K562 (cell line): ENCODE results near the gene TRIOBP. TPM values are rescaled to one million over a fixed set of nuclear protein-coding genes. Genes with fewer than 3 reads are reported as not detected.

Source experiments
- ATAC-seq: fragments of 200-7000 bp; cut with Tn5 transposase; 3 replicates; pipeline ENCODE4 v1.9.1; 2020; ENCODE audit warnings: moderate library complexity
- BruUV-seq: library from RNA; stranded (reverse); fragments of 400-500 nt; replicated peaks from 2 replicates; lab custom pipeline; 2021; lab: Mats Ljungman, UMichigan
- CTCF ChIA-PET: fragments of 300-600 bp; formaldehyde crosslinking; extraction: SDS; loops from one replicate; lab custom pipeline; 2021; ENCODE audit warnings: low intra/inter-chr PET ratio; lab: Yijun Ruan, JAX
- POLR2A ChIA-PET: fragments of 300-600, 350-650 bp; sonication (Branson Sonifier 250); formaldehyde crosslinking; extraction: SDS; loops from one replicate; lab custom pipeline; 2021; ENCODE audit warnings: antibody characterized with exemption, inconsistent platforms; lab: Yijun Ruan, JAX
- DNase-seq, 4 experiments: peaks; one replicate each; pipeline versions ENCODE4 v3.0.0 to v3.0.0-alpha.2; 2011 to 2018; ENCODE audit warnings: low spot score in 3 of 4, mixed read lengths in 3 of 4; ENCODE audit errors: extremely low read depth in 1 of 4
- FAIRE-seq: peaks from 2 replicates; lab custom pipeline; 2011; peaks lifted over from hg19 to GRCh38; lab: Jason Lieb, UNC
- H2AFZ ChIP-seq: 2 replicates; pipeline ENCODE4 v1.6.0; 2011; ENCODE audit warnings: low read depth, low read length, control low read depth, inconsistent platforms
- H3K27ac ChIP-seq: fragments of 200-600 bp; 3 replicates; pipeline ENCODE4 v1.8.0; 2011; ENCODE audit warnings: low read depth, mild to moderate bottlenecking, control low read depth, inconsistent platforms, low read length, moderate library complexity, mixed read lengths; ENCODE audit errors: extremely low read depth
- H3K27me3 ChIP-seq, 2 experiments: fragments of 300-600 bp in 1 of 2; 2 replicates in 1 of 2; 3 replicates in 1 of 2; pipeline versions ENCODE4 v1.6.0 to v1.8.0; 2011; ENCODE audit warnings: inconsistent platforms in 2 of 2, low read length in 2 of 2, mild to moderate bottlenecking in 1 of 2, mixed read lengths in 1 of 2, moderate library complexity in 1 of 2; ENCODE audit not compliant: control insufficient read depth in 2 of 2, insufficient read depth in 2 of 2
- H3K36me3 ChIP-seq: fragments of 300-600 bp; 3 replicates; pipeline ENCODE4 v1.8.0; 2011; ENCODE audit warnings: mild to moderate bottlenecking, low read length, inconsistent platforms; ENCODE audit not compliant: control insufficient read depth, insufficient read depth
- H3K4me1 ChIP-seq, 2 experiments: fragments of 200-600 bp in 1 of 2; replicated peaks in 1 of 2; 2 replicates in 1 of 2; 3 replicates in 1 of 2; pipeline versions ENCODE4 v1.5.1 to v1.8.0; 2011; ENCODE audit warnings: inconsistent platforms in 2 of 2, low read length in 2 of 2, mild to moderate bottlenecking in 1 of 2, mixed read lengths in 1 of 2, moderate library complexity in 1 of 2; ENCODE audit not compliant: control insufficient read depth in 2 of 2, insufficient read depth in 2 of 2
- H3K4me2 ChIP-seq: 2 replicates; pipeline ENCODE4 v1.6.1; 2011; ENCODE audit warnings: low read length, control low read depth, inconsistent platforms, mixed read lengths; ENCODE audit not compliant: insufficient read depth
- H3K4me3 ChIP-seq: fragments of 200-600 bp; sonication (generic), shearing (Covaris generic); 2 replicates; pipeline ENCODE4 v1.5.1; 2016; ENCODE audit warnings: control low read depth, inconsistent platforms
- H3K79me2 ChIP-seq: fragments of 200-600 bp; 3 replicates; pipeline ENCODE4 v1.8.0; 2011; ENCODE audit warnings: low read length, inconsistent platforms; ENCODE audit not compliant: control insufficient read depth, insufficient read depth
- H3K9ac ChIP-seq, 2 experiments: 2 replicates each; pipeline versions ENCODE4 v1.6.0 to v1.6.1; 2011; ENCODE audit warnings: low read depth in 2 of 2, low read length in 2 of 2, control low read depth in 1 of 2, inconsistent platforms in 1 of 2, mild to moderate bottlenecking in 1 of 2, mixed read lengths in 1 of 2; ENCODE audit not compliant: insufficient read depth in 1 of 2
- H3K9me1 ChIP-seq: one replicate; pipeline ENCODE4 v1.6.0; 2011; ENCODE audit warnings: inconsistent platforms, mild to moderate bottlenecking, low read length, moderate library complexity; ENCODE audit not compliant: control insufficient read depth, insufficient read depth
- H3K9me3 ChIP-seq: replicated peaks from 2 replicates; pipeline ENCODE4 v1.5.1; 2011; ENCODE audit warnings: low read depth, low read length, inconsistent platforms; ENCODE audit not compliant: control insufficient read depth, insufficient read depth
- H4K20me1 ChIP-seq: replicated peaks from 2 replicates; pipeline ENCODE4 v1.6.1; 2011; ENCODE audit warnings: low read length, inconsistent platforms, mixed read lengths; ENCODE audit not compliant: control insufficient read depth, insufficient read depth
- ELF1 ChIP-seq: fragments of 200-800 bp; sonication (Bioruptor generic); IDR thresholded peaks from 2 replicates; pipeline ENCODE4 v1.6.1; 2016; ENCODE audit warnings: missing genetic modification characterization, missing compliant biosample characterization
- FOS ChIP-seq: IDR thresholded peaks from 3 replicates; pipeline ENCODE4 v1.6.1; 2011; ENCODE audit not compliant: insufficient read length; ENCODE audit errors: extremely low read depth
- HNRNPK ChIP-seq: fragments of 200-400 bp; formaldehyde crosslinking; IDR thresholded peaks from one replicate; pipeline ENCODE4 v1.6.1; 2018; ENCODE audit warnings: mild to moderate bottlenecking, low read depth, low read length; ENCODE audit not compliant: poor library complexity, severe bottlenecking
- IRF1 ChIP-seq: sonication (generic); formaldehyde crosslinking; IDR thresholded peaks from 2 replicates; pipeline ENCODE4 v1.8.0; 2022; ENCODE audit warnings: missing genetic modification reagents, mild to moderate bottlenecking, borderline replicate concordance
- MBD2 ChIP-seq: sonication (generic); IDR thresholded peaks from 2 replicates; pipeline ENCODE4 v1.6.1; 2016; ENCODE audit warnings: low read depth, borderline replicate concordance
- U2AF1 ChIP-seq: fragments of 200-400 bp; formaldehyde crosslinking; optimal IDR thresholded peaks from 2 replicates; pipeline ENCODE3; 2017; ENCODE audit warnings: mild to moderate bottlenecking, low read depth, low read length, moderate library complexity
- ZFP36 ChIP-seq: fragments of 150-350 bp; IDR thresholded peaks from 2 replicates; pipeline ENCODE4 v1.6.1; 2018; ENCODE audit warnings: low read length, low read depth; ENCODE audit not compliant: partially characterized antibody
- ZNF695 ChIP-seq: fragments of 450-650 bp; formaldehyde crosslinking; IDR thresholded peaks from 2 replicates; pipeline ENCODE4 v1.4.0; 2020; ENCODE audit warnings: mild to moderate bottlenecking, moderate library complexity
- ZNF830 ChIP-seq: fragments of 250-450 bp; sonication (Bioruptor Pico); IDR thresholded peaks from 2 replicates; pipeline ENCODE4 v1.5.0; 2021; ENCODE audit warnings: mild to moderate bottlenecking
- WGBS: fragments of 100-300 bp; shearing (Covaris generic); methylation state at CpG from one replicate; pipeline ENCODE4 v1.1.6; 2016; ENCODE audit warnings: low coverage, mixed read lengths; ENCODE audit not compliant: insufficient coverage; ENCODE audit errors: missing lambda C conversion rate; 5-methylcytosine and 5-hydroxymethylcytosine counted together
- in situ Hi-C: fragments of 300-500 bp; cut with MboI; formaldehyde crosslinking; loops from 4 replicates; pipeline ENCODE4 v1.15.0; 2018; ENCODE audit warnings: inconsistent platforms, mixed read lengths
- intact Hi-C: fragments of 100-400 bp; cut with micrococcal nuclease; formaldehyde crosslinking; loops from 2 replicates; pipeline ENCODE4 v1.14.2; 2022
- polyA plus RNA-seq, 8 experiments: library from polyadenylated mRNA; depleted of rRNA in 4 of 8; stranded (reverse) in 5 of 8; unstranded in 3 of 8; fragments of >200 nt; fragmentation: Nextera tagmentation in 2 of 8; fragmentation: Illumina TruSeq in 1 of 8; extraction: Ambion mirVana in 2 of 8; extraction: Trizol in 1 of 8; gene quantifications; 2 replicates each; pipeline versions ENCODE4 v1.2.1 to v1.2.3, GENCODE V29; 2011 to 2014; ENCODE audit warnings: inconsistent platforms in 1 of 8, missing spikeins in 1 of 8
- total RNA-seq, 7 experiments: library from RNA; depleted of rRNA in 6 of 7; stranded (reverse); fragments of >200 nt in 6 of 7; fragmentation: Illumina TruSeq in 2 of 7; extraction: Trizol in 2 of 7; gene quantifications; 2 replicates each; pipeline versions ENCODE4 v1.2.1 to v1.2.3, GENCODE V29; 2011 to 2021; ENCODE audit warnings: low replicate concordance in 1 of 7
- TF ChIP-seq, protein P1 (sequence below), 2 experiments: fragments of 450-650 bp; formaldehyde crosslinking in 1 of 2; IDR thresholded peaks; 2 replicates each; pipeline versions ENCODE4 v1.4.0 to v1.6.1; 2014 to 2020; ENCODE audit warnings: mild to moderate bottlenecking in 2 of 2, borderline replicate concordance in 1 of 2, low read depth in 1 of 2

Gene TRIOBP
- total and polyA plus RNA-seq, 9 of the 15 experiments (the other 6 are each of a cell fraction or from before 2014, with no cell fraction given) = 0.24 to 13.8 (median 5.5) TPM

DNA sequence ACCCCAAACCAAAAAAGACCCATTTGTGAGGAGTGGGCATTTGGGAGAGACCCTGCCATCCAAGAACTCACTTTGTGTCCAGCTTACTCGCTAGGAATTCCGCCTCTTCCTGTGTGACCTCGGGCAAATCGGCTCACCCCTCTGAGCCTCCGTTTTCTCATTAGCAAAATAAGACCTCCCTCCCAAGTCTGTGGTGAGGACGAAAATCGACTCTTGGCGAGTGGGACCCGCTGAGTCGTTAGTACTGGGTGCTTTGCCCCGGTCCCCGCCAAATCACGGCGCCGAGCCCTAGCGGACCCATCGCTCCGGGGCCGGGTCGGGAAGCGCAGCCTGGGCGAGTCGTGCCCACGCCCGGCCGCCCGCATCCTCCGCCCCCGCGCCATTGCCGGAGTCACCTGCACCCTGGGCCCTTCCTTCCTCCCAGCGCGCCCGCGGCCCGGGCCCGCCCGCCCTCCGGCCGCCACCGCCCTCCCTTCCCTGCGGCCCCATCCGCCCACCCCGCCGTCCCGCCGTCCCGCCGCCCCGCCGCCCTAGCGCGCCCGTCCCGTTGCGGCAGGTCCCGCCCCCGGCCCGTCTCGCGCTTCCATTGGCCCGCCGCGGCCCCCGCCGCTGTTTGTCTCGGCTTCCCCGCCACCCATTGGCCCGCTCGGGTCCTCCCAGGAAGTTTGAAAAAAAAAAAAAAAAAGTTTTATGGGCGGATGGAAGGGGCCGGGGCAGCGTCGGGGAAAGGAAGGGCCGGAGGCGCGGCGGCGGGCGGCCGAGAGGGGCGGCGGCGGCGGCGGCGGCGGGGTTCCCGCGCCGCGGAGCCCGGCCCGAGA is 48.9 kb downstream of the TRIOBP start:
- ATAC-seq (peak; percentile 92), DNase-seq (peak; percentile 85 to 90 (median 86)), FAIRE-seq (peak; percentile 77)
- peaks cover 18 to 52% of the 10 kb centered on the region in 2 experiments for H3K4me1 ChIP-seq
- H3K79me2 ChIP-seq = peaks cover 21% of the 10 kb centered on the region
- ChIA-PET CTCF (no interaction called here), POLR2A (no interaction called here)
- peak overlapping the region; percentile 81 for H2AFZ ChIP-seq
- BruUV-seq = TSS peak; percentile 73
- no peaks in the 10 kb centered on the region for H3K9me1 ChIP-seq
- peak overlapping the region; percentile 73 for H3K4me3 ChIP-seq
- no peaks in the 10 kb centered on the region for H3K36me3 ChIP-seq
- no peaks in the 10 kb centered on the region for H3K27me3 ChIP-seq
- intact Hi-C loops (no loop called here), in situ Hi-C loops (no loop called here)
- peak overlapping the region; percentile 90 to 97 for H3K9ac ChIP-seq
- peak overlapping the region; percentile 87; the same call in 2 of the 3 replicates for H3K27ac ChIP-seq
- WGBS = 5% methylated on average over 5 of the region's 94 CpGs
- peak overlapping the region; percentile 84 for H3K4me2 ChIP-seq
- no peaks in the 10 kb centered on the region for H3K9me3 ChIP-seq
- no peaks in the 10 kb centered on the region; the same call in 1 of the 2 replicates for H4K20me1 ChIP-seq
- TF ChIP-seq ZNF695 (CRISPR knock-in tag) (no peak), FOS (peak; percentile 57), HNRNPK (no peak), MBD2 (peak; percentile 46; the same call in 1 of the 2 replicates), ELF1 (0 out of 2 replicates have a peak, but pooled peaks have one; percentile 7), ZNF830 (no peak), U2AF1 (no peak), ZFP36 (peak; percentile 89), IRF1 (CRISPR knock-in tag) (no peak)
- TF ChIP-seq, protein P1, sequence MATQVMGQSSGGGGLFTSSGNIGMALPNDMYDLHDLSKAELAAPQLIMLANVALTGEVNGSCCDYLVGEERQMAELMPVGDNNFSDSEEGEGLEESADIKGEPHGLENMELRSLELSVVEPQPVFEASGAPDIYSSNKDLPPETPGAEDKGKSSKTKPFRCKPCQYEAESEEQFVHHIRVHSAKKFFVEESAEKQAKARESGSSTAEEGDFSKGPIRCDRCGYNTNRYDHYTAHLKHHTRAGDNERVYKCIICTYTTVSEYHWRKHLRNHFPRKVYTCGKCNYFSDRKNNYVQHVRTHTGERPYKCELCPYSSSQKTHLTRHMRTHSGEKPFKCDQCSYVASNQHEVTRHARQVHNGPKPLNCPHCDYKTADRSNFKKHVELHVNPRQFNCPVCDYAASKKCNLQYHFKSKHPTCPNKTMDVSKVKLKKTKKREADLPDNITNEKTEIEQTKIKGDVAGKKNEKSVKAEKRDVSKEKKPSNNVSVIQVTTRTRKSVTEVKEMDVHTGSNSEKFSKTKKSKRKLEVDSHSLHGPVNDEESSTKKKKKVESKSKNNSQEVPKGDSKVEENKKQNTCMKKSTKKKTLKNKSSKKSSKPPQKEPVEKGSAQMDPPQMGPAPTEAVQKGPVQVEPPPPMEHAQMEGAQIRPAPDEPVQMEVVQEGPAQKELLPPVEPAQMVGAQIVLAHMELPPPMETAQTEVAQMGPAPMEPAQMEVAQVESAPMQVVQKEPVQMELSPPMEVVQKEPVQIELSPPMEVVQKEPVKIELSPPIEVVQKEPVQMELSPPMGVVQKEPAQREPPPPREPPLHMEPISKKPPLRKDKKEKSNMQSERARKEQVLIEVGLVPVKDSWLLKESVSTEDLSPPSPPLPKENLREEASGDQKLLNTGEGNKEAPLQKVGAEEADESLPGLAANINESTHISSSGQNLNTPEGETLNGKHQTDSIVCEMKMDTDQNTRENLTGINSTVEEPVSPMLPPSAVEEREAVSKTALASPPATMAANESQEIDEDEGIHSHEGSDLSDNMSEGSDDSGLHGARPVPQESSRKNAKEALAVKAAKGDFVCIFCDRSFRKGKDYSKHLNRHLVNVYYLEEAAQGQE (IDR thresholded peaks at IDR 0.05; ENCODE audit: borderline replicate concordance) = no peak
- TF ChIP-seq, protein P1 (CRISPR knock-in tag; IDR thresholded peaks at IDR 0.05; ENCODE audit: low read depth) = no peak
